ENCODE measurements around the gene YTHDC1. TPM values are rescaled to one million over a fixed set of nuclear protein-coding genes. Genes with fewer than 3 reads are reported as not detected.

Gene YTHDC1
- total and polyA plus RNA-seq, 2 of the 8 experiments (the other 6 are each of a cell fraction or from before 2014, with no cell fraction given), result 25.7 to 89.5 TPM

DNA sequence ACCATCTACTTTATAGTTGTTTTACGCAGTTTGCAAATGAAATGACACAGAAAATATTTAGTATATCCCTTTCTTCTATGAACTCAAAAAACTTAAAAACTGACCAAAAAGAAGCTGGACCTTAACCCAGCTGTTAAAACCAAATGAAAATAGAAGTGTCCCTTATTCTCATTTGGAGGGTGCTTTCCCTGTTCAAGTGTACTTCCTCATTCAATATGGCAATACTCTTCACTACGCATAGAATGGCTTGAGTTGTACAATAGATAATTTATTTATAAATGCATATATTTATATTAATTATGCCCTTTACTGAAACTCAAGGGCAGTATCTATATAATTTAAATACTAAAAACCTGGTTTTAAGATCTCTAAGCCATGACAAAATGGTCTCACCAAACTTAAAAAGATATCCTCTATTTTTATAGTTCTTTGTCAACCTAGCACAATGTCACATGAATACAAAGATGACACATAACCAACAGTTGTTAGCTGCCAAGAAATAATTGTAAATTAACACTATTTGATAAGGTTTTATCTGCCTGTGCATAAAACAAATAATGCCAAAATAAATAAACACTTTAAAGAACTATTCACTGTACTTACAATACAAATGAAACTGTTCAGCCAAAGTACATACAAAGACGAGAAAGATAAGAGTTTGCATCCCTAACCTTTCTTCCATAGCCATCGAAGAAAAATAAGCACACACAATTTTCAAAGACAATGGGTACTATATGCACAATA, 25.2 kb downstream of the YTHDC1 start (continued):
- no peak for TF ChIP-seq NANOG (IDR thresholded peaks at IDR 0.05; ENCODE audit: insufficient read depth, low read depth, low read length, poor library complexity, severe bottlenecking)
- TF ChIP-seq POU5F1 (IDR thresholded peaks at IDR 0.05; ENCODE audit: low read depth, low read length), result no peak
- TF ChIP-seq ZNF274 (IDR thresholded peaks at IDR 0.05; ENCODE audit: borderline replicate concordance, extremely low read depth, low read length), result no peak
- no peak for TF ChIP-seq ASH2L (IDR thresholded peaks at IDR 0.05; ENCODE audit: low read length)
- TF ChIP-seq, protein P1, sequence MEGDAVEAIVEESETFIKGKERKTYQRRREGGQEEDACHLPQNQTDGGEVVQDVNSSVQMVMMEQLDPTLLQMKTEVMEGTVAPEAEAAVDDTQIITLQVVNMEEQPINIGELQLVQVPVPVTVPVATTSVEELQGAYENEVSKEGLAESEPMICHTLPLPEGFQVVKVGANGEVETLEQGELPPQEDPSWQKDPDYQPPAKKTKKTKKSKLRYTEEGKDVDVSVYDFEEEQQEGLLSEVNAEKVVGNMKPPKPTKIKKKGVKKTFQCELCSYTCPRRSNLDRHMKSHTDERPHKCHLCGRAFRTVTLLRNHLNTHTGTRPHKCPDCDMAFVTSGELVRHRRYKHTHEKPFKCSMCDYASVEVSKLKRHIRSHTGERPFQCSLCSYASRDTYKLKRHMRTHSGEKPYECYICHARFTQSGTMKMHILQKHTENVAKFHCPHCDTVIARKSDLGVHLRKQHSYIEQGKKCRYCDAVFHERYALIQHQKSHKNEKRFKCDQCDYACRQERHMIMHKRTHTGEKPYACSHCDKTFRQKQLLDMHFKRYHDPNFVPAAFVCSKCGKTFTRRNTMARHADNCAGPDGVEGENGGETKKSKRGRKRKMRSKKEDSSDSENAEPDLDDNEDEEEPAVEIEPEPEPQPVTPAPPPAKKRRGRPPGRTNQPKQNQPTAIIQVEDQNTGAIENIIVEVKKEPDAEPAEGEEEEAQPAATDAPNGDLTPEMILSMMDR (IDR thresholded peaks at IDR 0.05; ENCODE audit: control extremely low read depth in 1 of 3, insufficient read depth in 1 of 3, low read depth in 1 of 3, low read length in 3 of 3), result no peak
- no peak for TF ChIP-seq RAD21 (IDR thresholded peaks at IDR 0.05 in 1 of 2, conservative IDR thresholded peaks at IDR 0.05 in 1 of 2; ENCODE audit: low read depth in 2 of 2, low read length in 2 of 2)
- no peak for TF ChIP-seq EGR1 (IDR thresholded peaks at IDR 0.05; ENCODE audit: borderline replicate concordance, low read depth, low read length)
- no peak for TF ChIP-seq NRF1 (IDR thresholded peaks at IDR 0.05; ENCODE audit: low read depth, low read length)

Data from H1 (cell line).